Keratinocyte (primary cell): ENCODE measurements around the gene KMT2C. TPM values are rescaled to one million over a fixed set of nuclear protein-coding genes. Genes with fewer than 3 reads are reported as not detected.
"Not testable (repeated sequence)": the region's sequence is repeated elsewhere in the genome, so short reads cannot be mapped to it uniquely, and the experiment has no call there.

Experiments
- DNase-seq: peaks from one replicate; pipeline ENCODE4 v3.0.0-alpha.2; 2011; ENCODE audit warnings: low read depth, missing footprints, low spot score
- FAIRE-seq: peaks from 2 replicates; lab custom pipeline; 2011; peaks lifted over from hg19 to GRCh38; lab: Jason Lieb, UNC
- H2AFZ ChIP-seq: 2 replicates; pipeline ENCODE4 v1.6.0; 2012; ENCODE audit warnings: low read length, control low read depth, inconsistent platforms; ENCODE audit not compliant: control insufficient read depth
- H3K27ac ChIP-seq: 2 replicates; pipeline ENCODE4 v1.5.1; 2011; ENCODE audit warnings: low read length; ENCODE audit not compliant: control insufficient read depth, insufficient read depth
- H3K27me3 ChIP-seq: 3 replicates; pipeline ENCODE4 v1.6.0; 2011; ENCODE audit warnings: low read length; ENCODE audit not compliant: control insufficient read depth, insufficient read depth; ENCODE audit errors: extremely low read depth
- H3K36me3 ChIP-seq, 2 experiments: 2 replicates in 1 of 2; 3 replicates in 1 of 2; pipeline ENCODE4 v1.5.1; 2011; ENCODE audit warnings: low read length in 2 of 2, mild to moderate bottlenecking in 1 of 2; ENCODE audit not compliant: control insufficient read depth in 2 of 2, insufficient read depth in 2 of 2; ENCODE audit errors: extremely low read depth in 1 of 2
- H3K4me1 ChIP-seq: 3 replicates; pipeline ENCODE4 v1.5.1; 2011; ENCODE audit warnings: low read length; ENCODE audit not compliant: control insufficient read depth, insufficient read depth; ENCODE audit errors: extremely low read depth
- H3K4me2 ChIP-seq: 3 replicates; pipeline ENCODE4 v1.6.0; 2011; ENCODE audit warnings: low read depth, low read length; ENCODE audit not compliant: control insufficient read depth, insufficient read depth; ENCODE audit errors: extremely low read depth
- H3K4me3 ChIP-seq, 3 experiments: fragments of 200-600 bp in 1 of 3; sonication (generic) in 1 of 3; 2 replicates in 2 of 3; 3 replicates in 1 of 3; pipeline ENCODE4 v1.5.1; 2011 to 2016; ENCODE audit warnings: low read length in 3 of 3, mild to moderate bottlenecking in 3 of 3, control low read depth in 2 of 3, inconsistent platforms in 1 of 3, low read depth in 1 of 3, mixed read lengths in 1 of 3, mixed run types in 1 of 3, moderate library complexity in 1 of 3; ENCODE audit not compliant: control insufficient read depth in 2 of 3, insufficient read depth in 2 of 3; ENCODE audit errors: extremely low read depth in 1 of 3
- H3K79me2 ChIP-seq: 2 replicates; pipeline ENCODE4 v1.6.0; 2012; ENCODE audit warnings: low read length; ENCODE audit not compliant: control insufficient read depth, insufficient read depth
- H3K9ac ChIP-seq: 3 replicates; pipeline ENCODE4 v1.6.0; 2011; ENCODE audit warnings: low read length; ENCODE audit not compliant: control insufficient read depth, insufficient read depth; ENCODE audit errors: extremely low read depth
- H3K9me1 ChIP-seq: 3 replicates; pipeline ENCODE4 v1.6.0; 2011; ENCODE audit warnings: low read length; ENCODE audit not compliant: control insufficient read depth, insufficient read depth; ENCODE audit errors: extremely low read depth
- H3K9me3 ChIP-seq: 2 replicates; pipeline ENCODE4 v1.5.1; 2012; ENCODE audit warnings: low read depth, low read length; ENCODE audit not compliant: control insufficient read depth
- H4K20me1 ChIP-seq: 3 replicates; pipeline ENCODE4 v1.6.0; 2011; ENCODE audit warnings: low read length; ENCODE audit not compliant: control insufficient read depth, insufficient read depth; ENCODE audit errors: extremely low read depth
- CTCF ChIP-seq, 3 experiments: IDR thresholded peaks in 1 of 3; conservative IDR thresholded peaks in 1 of 3; optimal IDR thresholded peaks in 1 of 3; 2 replicates in 2 of 3; 3 replicates in 1 of 3; pipeline versions ENCODE3 to v1.5.1; 2011; ENCODE audit warnings: low read length in 3 of 3, mild to moderate bottlenecking in 3 of 3, moderate library complexity in 2 of 3, control low read depth in 1 of 3, inconsistent platforms in 1 of 3; ENCODE audit not compliant: insufficient read depth in 2 of 3; ENCODE audit errors: extremely low read depth in 1 of 3
- EZH2 ChIP-seq: IDR thresholded peaks from one replicate; pipeline ENCODE4 v1.6.1; 2012; ENCODE audit warnings: inconsistent platforms, mild to moderate bottlenecking, low read length, moderate library complexity
- dilution Hi-C: fragments of 300-500 bp; cut with MboI; formaldehyde crosslinking; loops from one replicate; pipeline ENCODE4 v1.7.0; 2020; ENCODE audit warnings: low sequenced_read_pairs; ENCODE audit not compliant: extremely low pct_ligation_motif_present
- polyA plus RNA-seq, 5 experiments: library from polyadenylated mRNA; depleted of rRNA in 3 of 5; stranded (reverse) in 3 of 5; stranded (forward) in 1 of 5; unstranded in 1 of 5; fragments of >200 nt; gene quantifications; 1 replicate in 1 of 5; 2 replicates in 3 of 5; 3 replicates in 1 of 5; pipeline versions ENCODE4 v1.2.1 to v1.2.3, GENCODE V29; 2011 to 2012; ENCODE audit warnings: missing spikeins in 2 of 5, low read depth in 1 of 5, low replicate concordance in 1 of 5

Gene KMT2C
- polyA plus RNA-seq, 1 donor (not counting 4 experiments of a cell fraction or from before 2014, with no cell fraction given) = 8.5 TPM

- dilution Hi-C loops = no loop called here
- Histone ChIP-seq H3K27ac (no peak overlapping the region), H3K79me2 (peaks cover 59% of the 10 kb centered on the region), H3K9ac (no peak overlapping the region), H3K4me2 (no peak overlapping the region), H3K4me1 (no peaks in the 10 kb centered on the region), H3K9me1 (no peaks in the 10 kb centered on the region), H3K4me3 (no peak overlapping the region), H3K9me3 (peaks cover 15% of the 10 kb centered on the region), H3K36me3 (no peaks in the 10 kb centered on the region), H2AFZ (no peak overlapping the region), H3K27me3 (no peaks in the 10 kb centered on the region), H4K20me1 (no peaks in the 10 kb centered on the region)
- DNase-seq (no peak), FAIRE-seq (no peak)
- no peak for TF ChIP-seq CTCF (optimal IDR thresholded peaks at IDR 0.05 in 1 of 3, IDR thresholded peaks at IDR 0.05 in 1 of 3, conservative IDR thresholded peaks at IDR 0.05 in 1 of 3; ENCODE audit: extremely low read depth in 1 of 3, insufficient read depth in 2 of 3, low read length in 3 of 3)
These were observed 29.3 kb downstream of the KMT2C start for GRCh38 chr7:152406491-152406890.

GRCh38 chr7:152406030-152406429 lies 29.8 kb downstream of the KMT2C start:
- not testable (repeated sequence) for FAIRE-seq

GRCh38 chr7:152403726-152404125 lies 32.1 kb downstream of the KMT2C start:
- Histone ChIP-seq H2AFZ (no peak overlapping the region), H3K4me2 (no peak overlapping the region), H3K4me3 (no peak overlapping the region), H3K9ac (no peak overlapping the region), H3K27ac (no peak overlapping the region), H3K27me3 (no peaks in the 10 kb centered on the region), H3K79me2 (peaks cover 65% of the 10 kb centered on the region), H3K9me1 (no peaks in the 10 kb centered on the region), H4K20me1 (no peaks in the 10 kb centered on the region), H3K4me1 (no peaks in the 10 kb centered on the region), H3K36me3 (no peaks in the 10 kb centered on the region), H3K9me3 (peaks cover 13% of the 10 kb centered on the region)
- dilution Hi-C loops = no loop called here
- no peak for FAIRE-seq
- TF ChIP-seq EZH2 (no peak), CTCF (optimal IDR thresholded peaks at IDR 0.05 in 1 of 3, IDR thresholded peaks at IDR 0.05 in 1 of 3, conservative IDR thresholded peaks at IDR 0.05 in 1 of 3; ENCODE audit: extremely low read depth in 1 of 3, insufficient read depth in 2 of 3, low read length in 3 of 3) (no peak)
- DNase-seq = no peak

More at GRCh38 chr7:152406030-152406429, 29.8 kb downstream of the KMT2C start:
- H3K4me3 ChIP-seq, H4K20me1 ChIP-seq, DNase-seq, H3K4me1 ChIP-seq, H3K27me3 ChIP-seq, H3K9me1 ChIP-seq, H3K4me2 ChIP-seq, H3K36me3 ChIP-seq, H3K9ac ChIP-seq, dilution Hi-C loops, H3K27ac ChIP-seq, H2AFZ ChIP-seq: not testable (repeated sequence)
- peaks cover 59% of the 10 kb centered on the region for H3K79me2 ChIP-seq
- peaks cover 13% of the 10 kb centered on the region for H3K9me3 ChIP-seq
